ENCODE results near the gene DSC2. TPM values are rescaled to one million over a fixed set of nuclear protein-coding genes. Genes with fewer than 3 reads are reported as not detected.
"Not testable (repeated sequence)": the region's sequence is repeated elsewhere in the genome, so short reads cannot be mapped to it uniquely, and the experiment has no call there.

The DSC2 gene
- total RNA-seq, 1 experiment from 2014 or later: 22.9 TPM

GRCh38 chr18:31043709-31044108 is 58.5 kb downstream of the DSC2 start:
- no peaks in the 10 kb centered on the region for H3K36me3 ChIP-seq (replicated peaks; ENCODE audit: control insufficient read depth, insufficient read depth, low read length)

GRCh38 chr18:31042406-31043181 is 59.6 kb downstream of the DSC2 start, which contains the start of gene DSC3:
DSC3 (minus strand) TSS chr18:31042742; CDS start chr18:31042660, 82 bp downstream.
- H3K4me3 ChIP-seq (ENCODE audit: insufficient read depth, low read depth, low read length): peak within 1 kb of the TSS; percentile 56
- peak; percentile 82 for DNase-seq
- peaks cover 64% of the 10 kb centered on the region for H3K27me3 ChIP-seq (ENCODE audit: control insufficient read depth, insufficient read depth, low read length)
- no peaks in the 10 kb centered on the region for H3K36me3 ChIP-seq (replicated peaks; ENCODE audit: control insufficient read depth, insufficient read depth, low read length)

More at GRCh38 chr18:31043709-31044108, 58.5 kb downstream of the DSC2 start:
- DNase-seq: no peak
- Histone ChIP-seq H3K27me3 (ENCODE audit: control insufficient read depth, insufficient read depth, low read length) (peaks cover 62% of the 10 kb centered on the region), H3K4me3 (ENCODE audit: insufficient read depth, low read depth, low read length) (no peak overlapping the region)

- DNase-seq: no peak
- Histone ChIP-seq H3K36me3 (replicated peaks; ENCODE audit: control insufficient read depth, insufficient read depth, low read length) (no peaks in the 10 kb centered on the region), H3K27me3 (ENCODE audit: control insufficient read depth, insufficient read depth, low read length) (peaks cover 64% of the 10 kb centered on the region), H3K4me3 (ENCODE audit: insufficient read depth, low read depth, low read length) (peak overlapping the region; percentile 56)
These were observed 60.2 kb downstream of the DSC2 start for GRCh38 chr18:31042084-31042405.

- Histone ChIP-seq H3K4me3 (ENCODE audit: insufficient read depth, low read depth, low read length) (peak overlapping the region; percentile 56), H3K36me3 (replicated peaks; ENCODE audit: control insufficient read depth, insufficient read depth, low read length) (no peaks in the 10 kb centered on the region), H3K27me3 (ENCODE audit: control insufficient read depth, insufficient read depth, low read length) (peaks cover 64% of the 10 kb centered on the region)
- DNase-seq: peak; percentile 70
These were observed 60.7 kb downstream of the DSC2 start for GRCh38 chr18:31041271-31042083.

- H3K27me3 ChIP-seq (ENCODE audit: control insufficient read depth, insufficient read depth, low read length): peaks cover 64% of the 10 kb centered on the region
- no peaks in the 10 kb centered on the region for H3K36me3 ChIP-seq (replicated peaks; ENCODE audit: control insufficient read depth, insufficient read depth, low read length)
- DNase-seq: peak; percentile 55
- H3K4me3 ChIP-seq (ENCODE audit: insufficient read depth, low read depth, low read length): peak overlapping the region; percentile 56
These were observed 61.4 kb downstream of the DSC2 start for GRCh38 chr18:31040686-31041270.

GRCh38 chr18:31039426-31039825 is 62.8 kb downstream of the DSC2 start:
- Histone ChIP-seq H3K4me3 (ENCODE audit: insufficient read depth, low read depth, low read length) (no peak overlapping the region), H3K36me3 (replicated peaks; ENCODE audit: control insufficient read depth, insufficient read depth, low read length) (no peaks in the 10 kb centered on the region), H3K27me3 (ENCODE audit: control insufficient read depth, insufficient read depth, low read length) (peaks cover 58% of the 10 kb centered on the region)
- DNase-seq: no peak

- not testable (repeated sequence) for H3K4me3 ChIP-seq (ENCODE audit: insufficient read depth, low read depth, low read length); DNase-seq; H3K36me3 ChIP-seq (replicated peaks; ENCODE audit: control insufficient read depth, insufficient read depth, low read length)
- peaks cover 41% of the 10 kb centered on the region for H3K27me3 ChIP-seq (ENCODE audit: control insufficient read depth, insufficient read depth, low read length)
These were observed 64.5 kb downstream of the DSC2 start for GRCh38 chr18:31037686-31038085.

- H3K27me3 ChIP-seq (ENCODE audit: control insufficient read depth, insufficient read depth, low read length): peaks cover 9% of the 10 kb centered on the region
- H3K4me3 ChIP-seq (ENCODE audit: insufficient read depth, low read depth, low read length): no peak overlapping the region
- no peaks in the 10 kb centered on the region for H3K36me3 ChIP-seq (replicated peaks; ENCODE audit: control insufficient read depth, insufficient read depth, low read length)
- no peak for DNase-seq
These were observed 67.7 kb downstream of the DSC2 start for GRCh38 chr18:31034541-31034940.

GRCh38 chr18:31030574-31031278 is 71.5 kb downstream of the DSC2 start:
- DNase-seq: no peak
- Histone ChIP-seq H3K4me3 (ENCODE audit: insufficient read depth, low read depth, low read length) (no peak overlapping the region), H3K27me3 (ENCODE audit: control insufficient read depth, insufficient read depth, low read length) (no peaks in the 10 kb centered on the region), H3K36me3 (replicated peaks; ENCODE audit: control insufficient read depth, insufficient read depth, low read length) (no peaks in the 10 kb centered on the region)

GRCh38 chr18:31015715-31016434 is 86.3 kb downstream of the DSC2 start:
- no peaks in the 10 kb centered on the region for H3K36me3 ChIP-seq (replicated peaks; ENCODE audit: control insufficient read depth, insufficient read depth, low read length)
- H3K4me3 ChIP-seq (ENCODE audit: insufficient read depth, low read depth, low read length): no peak overlapping the region
- no peak for DNase-seq
- no peaks in the 10 kb centered on the region for H3K27me3 ChIP-seq (ENCODE audit: control insufficient read depth, insufficient read depth, low read length)

GRCh38 chr18:31011455-31011854 is 90.8 kb downstream of the DSC2 start:
- not testable (repeated sequence) for H3K27me3 ChIP-seq (ENCODE audit: control insufficient read depth, insufficient read depth, low read length); DNase-seq; H3K36me3 ChIP-seq (replicated peaks; ENCODE audit: control insufficient read depth, insufficient read depth, low read length); H3K4me3 ChIP-seq (ENCODE audit: insufficient read depth, low read depth, low read length)

GRCh38 chr18:31010601-31011000 is 91.6 kb downstream of the DSC2 start:
- Histone ChIP-seq H3K4me3 (ENCODE audit: insufficient read depth, low read depth, low read length) (no peak overlapping the region), H3K36me3 (replicated peaks; ENCODE audit: control insufficient read depth, insufficient read depth, low read length) (no peaks in the 10 kb centered on the region), H3K27me3 (ENCODE audit: control insufficient read depth, insufficient read depth, low read length) (no peaks in the 10 kb centered on the region)
- no peak for DNase-seq

Measured in H7 (cell line).